HG02798 (cell line): ENCODE data around the gene TMPRSS15.
"Not testable (repeated sequence)": the region's sequence is repeated elsewhere in the genome, so short reads cannot be mapped to it uniquely, and the experiment has no call there.

Experiments used
- ATAC-seq: cut with Tn5 transposase; IDR thresholded peaks from one replicate; pipeline ENCODE4 v1.9.1; 2021; ENCODE audit warnings: mild to moderate bottlenecking; ENCODE audit not compliant: unreplicated experiment, poor library complexity

The TMPRSS15 gene

GRCh38 chr21:18403735-18404450 is at the start of gene TMPRSS15:
TMPRSS15 (minus strand) TSS chr21:18403785; CDS start chr21:18403622, 163 bp downstream.
- ATAC-seq, result no peak

DNA sequence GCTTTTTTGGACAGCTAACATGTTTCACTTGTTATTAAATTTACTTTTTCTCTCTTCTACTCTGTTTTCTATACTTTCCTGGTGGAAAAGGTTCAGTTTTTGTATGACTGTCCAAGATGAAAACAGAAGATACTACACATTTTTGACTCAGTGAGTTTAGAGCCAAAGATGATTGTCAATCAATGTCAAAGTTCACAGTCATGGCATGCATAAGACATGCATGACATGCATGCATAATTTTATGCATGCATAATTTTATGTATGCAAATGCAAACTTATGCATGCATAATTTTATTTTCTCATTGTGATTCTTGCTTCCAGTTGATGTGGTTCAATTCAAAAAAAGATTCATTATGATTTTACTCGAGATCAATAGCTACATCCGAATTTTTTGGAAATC is 48.1 kb upstream of the TMPRSS15 start:
- ATAC-seq, result no peak

DNA sequence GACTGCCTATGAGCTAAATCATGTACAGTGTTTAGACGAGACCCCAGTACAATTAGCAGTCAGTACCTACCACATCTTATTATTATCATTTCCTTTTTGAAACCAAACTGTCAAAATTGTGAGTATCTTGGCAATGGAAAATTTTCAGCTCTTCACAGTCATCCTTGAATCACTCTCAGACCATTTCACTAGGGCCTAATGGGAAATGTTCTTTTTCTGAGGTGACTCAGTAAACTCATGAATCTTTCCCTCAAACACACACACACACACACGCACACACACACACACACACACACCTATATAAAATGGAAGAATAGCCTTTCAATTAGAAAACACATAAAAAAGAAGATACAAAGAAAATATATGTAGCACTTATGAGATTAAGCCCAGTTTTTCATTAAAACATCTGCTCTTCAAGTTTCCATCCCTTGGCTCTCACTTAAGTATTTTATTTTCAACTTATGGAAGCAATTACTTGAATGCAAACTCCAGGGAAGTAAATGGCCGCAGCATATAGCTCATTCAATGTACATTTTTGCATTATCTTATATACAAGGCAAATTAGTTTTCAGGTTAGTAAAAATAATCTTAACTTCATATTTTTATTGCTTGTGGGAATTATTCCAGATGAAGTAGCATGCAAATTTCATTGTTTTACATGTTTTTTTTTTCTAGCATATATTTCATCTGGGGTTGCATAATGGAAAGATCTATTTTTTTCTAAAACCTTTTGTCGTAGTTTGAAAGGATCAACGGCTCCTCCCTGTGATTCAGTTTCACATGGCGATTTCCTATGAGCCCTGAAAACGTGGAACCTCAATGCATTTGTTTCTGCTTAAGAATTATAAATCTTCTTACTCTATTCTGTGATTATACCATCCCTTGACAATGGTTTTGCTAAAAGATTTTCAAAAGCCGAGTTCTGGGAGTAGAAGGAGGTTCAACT is 46.3 kb upstream of the TMPRSS15 start:
- no peak for ATAC-seq

GRCh38 chr21:18443701-18444100 is 40.1 kb upstream of the TMPRSS15 start:
- no peak for ATAC-seq

GRCh38 chr21:18443085-18443484 is 39.5 kb upstream of the TMPRSS15 start:
- no peak for ATAC-seq

DNA sequence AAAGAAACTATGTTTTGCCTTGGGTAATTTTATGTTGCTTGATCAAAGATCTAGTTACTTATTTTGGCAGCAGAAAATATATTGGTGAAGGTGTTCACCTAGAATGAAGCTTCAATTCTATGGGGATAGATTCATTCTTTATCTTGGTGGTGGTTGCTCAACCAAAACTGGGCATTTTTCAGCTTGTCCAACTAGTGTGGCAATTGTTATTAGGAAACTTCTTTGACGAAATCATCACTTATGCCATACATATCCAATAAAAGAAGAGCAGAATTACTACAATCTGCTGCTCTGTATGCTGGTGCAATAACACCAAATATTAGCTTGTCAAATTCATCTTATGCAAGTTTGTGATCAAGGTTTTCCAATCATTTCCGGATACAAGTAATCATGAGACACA is 26.8 kb upstream of the TMPRSS15 start:
- ATAC-seq, result no peak

DNA sequence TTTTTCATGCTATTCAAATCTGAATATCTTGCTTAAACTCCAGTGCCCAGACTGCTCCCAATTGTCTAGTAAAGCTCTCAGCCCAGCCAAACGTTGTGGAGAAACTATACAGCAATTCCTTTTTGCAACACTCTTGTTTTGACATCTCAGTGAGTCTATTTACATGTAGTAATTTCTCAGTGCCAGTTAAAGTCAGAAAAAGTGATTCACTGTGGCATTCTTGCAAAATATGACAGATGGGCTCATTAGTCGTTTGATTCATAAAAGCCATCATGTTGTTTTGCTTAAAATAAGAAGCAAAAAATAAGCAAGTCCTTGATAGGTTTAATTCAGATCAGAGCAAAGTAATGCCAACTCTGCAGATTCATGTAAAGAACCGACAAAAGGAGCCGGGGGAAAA is 20.7 kb upstream of the TMPRSS15 start:
- no peak for ATAC-seq

DNA sequence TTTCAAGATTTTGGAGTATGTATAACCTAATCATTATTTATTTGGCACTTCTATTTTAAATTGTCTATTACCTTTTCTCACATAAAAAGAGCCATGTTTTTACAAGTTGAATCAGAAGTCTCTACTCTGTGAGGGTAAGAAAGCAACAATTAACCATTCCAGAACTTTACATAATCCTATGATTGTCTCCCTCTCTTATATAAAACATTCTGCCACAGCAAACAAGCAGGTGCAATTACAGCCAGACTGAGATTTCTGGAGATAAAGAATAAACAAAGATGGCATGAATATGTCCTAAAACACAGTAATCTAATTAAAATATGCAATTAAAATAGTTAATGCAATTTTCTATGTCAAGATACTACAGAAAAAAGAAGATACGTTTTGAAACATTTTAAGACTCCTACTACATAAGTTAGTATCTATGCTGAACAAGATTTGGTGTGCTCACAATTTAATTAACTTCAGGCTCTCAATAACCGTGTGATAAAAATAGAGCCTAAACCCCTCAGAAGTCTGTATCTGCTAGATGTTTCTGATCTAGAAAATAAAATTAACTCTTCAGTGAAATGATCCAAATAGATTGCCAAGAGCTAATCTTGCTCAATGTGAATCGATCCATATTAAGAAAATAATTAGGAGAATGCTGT is 13.7 kb upstream of the TMPRSS15 start:
- ATAC-seq, result no peak

DNA sequence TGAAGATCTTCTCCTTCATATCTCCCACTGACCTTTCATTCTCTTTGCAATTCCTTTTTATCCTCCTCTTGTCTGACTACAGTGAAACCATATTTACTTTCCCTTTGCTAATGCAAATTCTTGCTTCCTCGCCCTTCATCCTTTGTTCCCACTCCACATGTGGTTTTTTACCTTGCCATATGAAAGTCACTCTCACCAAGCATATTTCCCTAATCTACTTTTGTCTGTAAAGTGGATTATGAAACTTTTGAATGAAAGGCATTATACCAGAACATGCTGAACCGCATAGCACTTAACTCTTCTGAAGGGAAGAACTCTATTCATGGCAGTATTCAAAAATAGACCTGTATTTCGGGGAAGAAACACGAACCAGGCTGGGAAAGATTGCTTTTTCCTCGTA is 8.0 kb upstream of the TMPRSS15 start:
- no peak for ATAC-seq

DNA sequence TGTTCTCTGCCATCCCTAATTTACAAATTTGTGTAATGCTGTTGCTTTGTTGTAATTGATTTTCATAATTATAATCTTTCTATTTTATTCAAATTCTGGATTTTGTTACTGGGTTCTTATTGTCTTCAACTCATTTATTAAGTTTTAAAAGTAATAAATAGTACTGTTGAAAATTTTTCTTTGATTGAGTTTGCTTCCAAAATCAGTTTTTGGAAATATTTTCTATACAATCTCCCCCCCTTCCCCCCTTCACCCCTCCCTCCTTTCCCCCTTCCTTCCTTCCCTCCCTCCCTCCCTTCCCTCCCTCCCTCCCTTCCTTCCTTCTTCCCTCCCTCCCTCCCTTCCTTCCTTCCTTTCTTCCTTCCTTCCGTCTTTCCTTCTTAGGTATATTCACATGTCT is 6.0 kb upstream of the TMPRSS15 start:
- no peak for ATAC-seq

DNA sequence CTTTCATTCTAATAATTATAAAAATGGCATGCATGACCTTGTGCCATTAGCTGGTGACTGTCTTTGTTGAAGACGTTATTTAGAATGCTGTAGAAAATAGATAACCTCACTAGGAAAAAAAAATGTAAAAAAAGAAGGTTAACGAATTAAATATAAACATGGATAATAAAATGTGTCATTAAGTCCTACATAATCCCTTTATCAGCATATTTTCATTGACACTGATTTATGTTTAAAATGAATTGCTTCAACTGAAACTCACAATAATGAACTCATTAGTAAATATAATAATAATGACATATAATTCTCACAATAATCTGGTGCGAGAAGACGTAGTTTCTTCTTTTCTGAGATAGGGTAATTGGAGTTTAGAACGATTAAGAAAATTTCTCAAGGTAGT is 4.7 kb downstream of the TMPRSS15 start:
- ATAC-seq, result no peak

GRCh38 chr21:18387994-18388393 is 15.6 kb downstream of the TMPRSS15 start:
- ATAC-seq, result no peak

DNA sequence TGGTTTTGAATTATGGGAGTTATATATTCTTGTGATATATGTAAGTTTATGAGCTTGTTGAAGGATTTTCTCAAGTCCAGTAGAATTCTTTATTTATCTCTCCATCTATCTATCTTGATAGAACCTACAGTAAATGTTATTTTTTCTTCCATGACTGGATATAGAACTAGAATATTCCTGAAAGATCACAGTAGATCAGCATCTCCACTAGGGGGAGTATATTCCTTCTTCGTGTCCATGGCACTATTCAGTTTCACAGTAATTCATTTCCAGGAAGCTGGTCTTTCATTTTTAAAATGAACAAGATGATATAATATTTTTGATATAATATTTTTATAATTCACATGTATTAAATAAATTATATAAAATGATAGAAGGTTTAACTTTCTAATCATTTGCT is 18.8 kb downstream of the TMPRSS15 start:
- ATAC-seq, result no peak

GRCh38 chr21:18382934-18383619 is 20.5 kb downstream of the TMPRSS15 start:
- ATAC-seq, result not testable (repeated sequence)

- ATAC-seq, result no peak
These were observed 21.4 kb downstream of the TMPRSS15 start for GRCh38 chr21:18382141-18382540.

DNA sequence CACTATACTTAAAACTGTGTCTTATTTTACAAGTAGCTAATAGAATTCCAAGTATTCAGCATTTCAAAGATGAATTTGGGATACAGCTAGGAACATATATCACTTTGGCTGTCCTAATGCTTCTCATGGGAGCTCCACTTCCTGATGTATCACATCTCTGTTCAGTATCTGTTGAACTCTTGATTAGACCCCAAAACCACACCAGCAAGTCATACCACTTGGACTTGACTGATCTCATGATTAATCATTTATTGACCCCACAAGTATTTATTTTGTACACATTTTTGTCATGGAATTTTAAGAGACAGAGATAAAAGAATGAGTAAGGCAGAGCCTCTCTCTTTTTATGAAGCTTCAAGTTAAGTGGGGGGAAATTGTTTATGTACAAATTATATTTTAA is 30.0 kb downstream of the TMPRSS15 start:
- no peak for ATAC-seq

DNA sequence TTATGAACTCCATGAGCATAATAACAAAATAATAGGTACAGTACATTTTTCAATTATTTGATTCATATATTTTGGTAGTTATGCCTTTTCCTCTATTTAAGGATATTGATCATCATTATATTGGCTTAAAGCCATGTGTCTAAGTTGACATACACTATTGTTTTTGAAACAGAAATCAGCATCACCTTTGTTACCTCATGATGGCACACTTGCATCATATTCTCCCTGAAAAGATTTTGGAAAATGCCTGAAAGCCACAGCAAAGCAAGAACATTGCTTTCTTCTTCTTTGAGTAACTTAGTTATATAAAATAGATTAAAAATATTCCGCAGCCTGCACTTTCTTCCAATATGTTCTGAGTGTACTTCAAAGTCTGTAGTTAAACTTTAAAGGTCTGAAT is 33.3 kb downstream of the TMPRSS15 start:
- no peak for ATAC-seq

DNA sequence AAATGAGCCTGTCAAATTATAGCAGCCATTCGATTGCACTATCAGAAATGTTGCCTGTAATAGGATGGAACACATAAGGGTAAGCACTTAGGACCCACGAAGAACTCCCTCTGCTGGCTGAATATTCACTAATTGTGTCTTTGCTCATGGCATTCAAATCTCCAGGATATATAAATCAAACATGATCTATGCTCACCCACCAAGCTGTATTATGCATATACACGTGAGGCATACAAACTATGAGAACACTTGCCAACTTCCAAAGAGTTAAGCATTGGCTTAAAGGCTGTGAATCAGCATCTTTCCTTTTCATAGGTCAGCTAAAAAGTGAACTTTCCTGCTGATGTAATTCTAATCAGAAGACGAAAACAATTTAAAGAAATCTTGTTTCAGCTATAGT is 34.5 kb downstream of the TMPRSS15 start:
- no peak for ATAC-seq

DNA sequence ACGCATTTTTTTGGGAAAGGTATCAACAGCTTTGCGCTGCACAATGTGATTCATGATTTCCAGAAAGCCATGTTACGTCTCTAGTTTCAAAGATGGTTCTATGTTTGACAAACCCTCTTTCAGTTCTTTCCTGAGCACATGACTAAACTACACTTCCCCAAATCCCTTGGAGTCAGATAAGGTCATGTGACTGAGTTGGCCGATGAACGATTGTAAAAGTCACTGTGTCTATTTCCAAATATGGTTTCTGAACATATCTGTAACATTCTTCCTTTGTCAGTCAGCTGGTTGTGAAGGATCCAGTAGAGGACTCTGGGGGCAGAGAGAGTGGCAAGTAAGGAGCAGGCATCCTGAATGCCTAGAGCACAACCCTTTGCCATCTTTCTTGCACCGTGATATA is 35.4 kb downstream of the TMPRSS15 start:
- no peak for ATAC-seq

DNA sequence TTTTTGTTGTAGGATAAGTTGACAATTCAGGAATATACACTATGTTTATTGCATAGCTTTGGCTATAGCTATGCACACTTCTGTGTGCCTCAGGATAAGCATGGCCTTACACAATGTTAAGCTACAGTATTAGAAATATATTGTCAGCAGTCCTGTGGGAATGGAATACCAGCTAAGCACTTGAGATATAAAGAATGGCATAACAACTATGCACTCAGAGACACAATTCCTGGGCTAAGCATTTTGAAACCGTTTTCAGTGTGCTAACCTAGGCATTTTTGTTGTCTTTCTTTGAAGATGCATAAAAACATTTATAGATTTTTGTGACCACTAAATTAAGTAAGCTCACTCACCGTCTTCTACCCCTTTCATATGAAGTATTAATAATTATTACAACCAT is 46.8 kb downstream of the TMPRSS15 start:
- no peak for ATAC-seq
